Activated B cell treated with CpG ODN at 0.5 μM for 24 hours (primary cell): ENCODE data around the gene AMDHD1. TPM values are rescaled to one million over a fixed set of nuclear protein-coding genes. Genes with fewer than 3 reads are reported as not detected.

Experiments
- ATAC-seq: fragments of 200-7000 bp; cut with Tn5 transposase; one replicate; pipeline ENCODE4 v1.10.0; 2021; ENCODE audit warnings: low read depth, mild to moderate bottlenecking, moderate library complexity
- CTCF ChIA-PET: fragments of 350-600 bp; sonication (Branson Sonifier 250); formaldehyde crosslinking; loops from one replicate; lab custom pipeline; 2021; ENCODE audit warnings: antibody characterized with exemption; lab: Charles Lee
- POLR2A ChIA-PET: fragments of 350-600 bp; sonication (Branson Sonifier 250); formaldehyde crosslinking; loops from one replicate; lab custom pipeline; 2021; ENCODE audit warnings: antibody characterized with exemption; lab: Charles Lee
- DNase-seq: peaks from one replicate; pipeline ENCODE4 v3.0.0; 2022
- H3K27ac Mint-ChIP-seq: one replicate; pipeline ENCODE4 v1.8.0; 2020; ENCODE audit warnings: mixed read lengths
- H3K27me3 Mint-ChIP-seq: one replicate; pipeline ENCODE4 v1.8.0; 2021; ENCODE audit warnings: mixed read lengths
- H3K36me3 Mint-ChIP-seq: one replicate; pipeline ENCODE4 v1.8.0; 2021; ENCODE audit warnings: low read depth, mixed read lengths
- H3K4me1 Mint-ChIP-seq: one replicate; pipeline ENCODE4 v1.8.0; 2021; ENCODE audit warnings: mixed read lengths
- H3K4me3 Mint-ChIP-seq: one replicate; pipeline ENCODE4 v1.8.0; 2020; ENCODE audit warnings: mild to moderate bottlenecking, mixed read lengths
- H3K9me3 Mint-ChIP-seq: one replicate; pipeline ENCODE4 v1.8.0; 2020; ENCODE audit warnings: mixed read lengths
- CTCF ChIP-seq: fragments of 200-600 bp; IDR thresholded peaks from one replicate; pipeline ENCODE4 v1.8.0; 2022; ENCODE audit warnings: antibody characterized with exemption, mild to moderate bottlenecking
- intact Hi-C: fragments of 100-400 bp; cut with micrococcal nuclease; formaldehyde crosslinking; loops from one replicate; pipeline ENCODE4 v1.15.1; 2024
- total RNA-seq: library from RNA; stranded (reverse); gene quantifications from 2 replicates; pipeline ENCODE4 v1.2.3, GENCODE V29; 2022

The AMDHD1 gene
- total RNA-seq, 1 donor from 2014 or later = 1.2 TPM

GRCh38 chr12:95972832-95973456 is 29.8 kb downstream of the AMDHD1 start:
- TF ChIP-seq CTCF = no peak
- intact Hi-C loops = no loop called here
- H3K4me3 Mint-ChIP-seq = no peak overlapping the region
- ChIA-PET CTCF (no interaction called here), POLR2A (interaction anchor here (0.7 to 1.0 kb wide), 2 partner anchors 18 to 35 kb away, joined by 3 to 4 read pairs; no protein-coding TSS in a partner anchor)
- no peak overlapping the region for H3K27ac Mint-ChIP-seq
- H3K36me3 Mint-ChIP-seq = peaks cover 2% of the 10 kb centered on the region
- no peak for DNase-seq
- no peaks in the 10 kb centered on the region for H3K4me1 Mint-ChIP-seq
- H3K27me3 Mint-ChIP-seq = no peaks in the 10 kb centered on the region
- ATAC-seq = no peak
- H3K9me3 Mint-ChIP-seq = no peaks in the 10 kb centered on the region

- Mint-ChIP-seq H3K27ac (no peak overlapping the region), H3K4me1 (no peaks in the 10 kb centered on the region), H3K27me3 (no peaks in the 10 kb centered on the region), H3K9me3 (no peaks in the 10 kb centered on the region), H3K4me3 (no peak overlapping the region), H3K36me3 (peaks cover 2% of the 10 kb centered on the region)
- DNase-seq = no peak
- CTCF ChIA-PET = no interaction called here
- no peak for ATAC-seq
- no peak for TF ChIP-seq CTCF
- POLR2A ChIA-PET = no interaction called here
- intact Hi-C loops = no loop called here
These were observed 31.2 kb downstream of the AMDHD1 start for GRCh38 chr12:95974358-95974757.

- ChIA-PET CTCF (no interaction called here), POLR2A (no interaction called here)
- Mint-ChIP-seq H3K4me3 (no peak overlapping the region), H3K9me3 (no peaks in the 10 kb centered on the region), H3K36me3 (peaks cover 2% of the 10 kb centered on the region), H3K27ac (no peak overlapping the region), H3K27me3 (no peaks in the 10 kb centered on the region), H3K4me1 (no peaks in the 10 kb centered on the region)
- intact Hi-C loops = no loop called here
- ATAC-seq (no peak), DNase-seq (no peak)
- TF ChIP-seq CTCF = no peak
These were observed 32.4 kb downstream of the AMDHD1 start for GRCh38 chr12:95975491-95975890.

DNA sequence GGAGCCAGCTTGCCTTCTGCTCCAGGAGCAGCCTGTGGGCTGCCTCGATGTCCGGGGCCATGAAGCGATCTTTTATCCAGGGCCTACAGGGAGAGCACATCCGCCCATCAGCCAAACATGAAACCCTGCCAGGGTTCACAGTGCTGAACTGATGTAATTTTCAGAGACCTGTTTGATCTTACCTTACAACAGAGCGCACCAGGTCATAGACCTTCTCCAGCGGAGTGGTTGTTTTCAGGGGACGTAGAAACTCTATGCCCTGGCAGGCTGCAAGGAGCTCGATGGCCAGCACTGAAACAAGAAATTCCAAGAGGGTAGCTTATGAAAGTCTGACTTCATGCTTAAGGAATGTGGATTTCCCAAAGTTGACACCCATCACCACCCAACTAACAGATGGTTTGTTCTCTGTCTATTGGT is 33.3 kb downstream of the AMDHD1 start:
- H3K4me1 Mint-ChIP-seq = no peaks in the 10 kb centered on the region
- H3K9me3 Mint-ChIP-seq = no peaks in the 10 kb centered on the region
- ChIA-PET POLR2A (no interaction called here), CTCF (no interaction called here)
- DNase-seq (no peak), ATAC-seq (no peak)
- peaks cover 2% of the 10 kb centered on the region for H3K36me3 Mint-ChIP-seq
- H3K4me3 Mint-ChIP-seq = no peak overlapping the region
- intact Hi-C loops = no loop called here
- TF ChIP-seq CTCF = no peak
- H3K27ac Mint-ChIP-seq = no peak overlapping the region
- no peaks in the 10 kb centered on the region for H3K27me3 Mint-ChIP-seq

- no peak overlapping the region for H3K4me3 Mint-ChIP-seq
- CTCF ChIA-PET = no interaction called here
- ATAC-seq (no peak), DNase-seq (no peak)
- H3K4me1 Mint-ChIP-seq = no peaks in the 10 kb centered on the region
- H3K27me3 Mint-ChIP-seq = no peaks in the 10 kb centered on the region
- POLR2A ChIA-PET = interaction anchor here (0.7 kb wide), 1 partner anchor 119 kb away, joined by 4 read pairs; no protein-coding TSS in a partner anchor
- intact Hi-C loops = no loop called here
- no peak for TF ChIP-seq CTCF
- peaks cover 2% of the 10 kb centered on the region for H3K36me3 Mint-ChIP-seq
- H3K27ac Mint-ChIP-seq = no peak overlapping the region
- H3K9me3 Mint-ChIP-seq = no peaks in the 10 kb centered on the region
These were observed 34.7 kb downstream of the AMDHD1 start for GRCh38 chr12:95977764-95978305.
